A673 (cell line): ENCODE measurements around the gene HAPLN2. TPM values are rescaled to one million over a fixed set of nuclear protein-coding genes. Genes with fewer than 3 reads are reported as not detected.

Experiments
- BruUV-seq: library from RNA; stranded (reverse); fragments of 400-500 nt; replicated peaks from 2 replicates; lab custom pipeline; 2021; lab: Mats Ljungman, UMichigan
- CTCF ChIA-PET: fragments of 300-600 bp; sonication (Branson Sonifier 250); formaldehyde crosslinking; loops from one replicate; lab custom pipeline; 2022; ENCODE audit warnings: antibody characterized with exemption; lab: Charles Lee
- POLR2A ChIA-PET: fragments of 300-600 bp; sonication (Branson Sonifier 250); formaldehyde crosslinking; loops from one replicate; lab custom pipeline; 2022; ENCODE audit warnings: antibody characterized with exemption; ENCODE audit not compliant: low non-redundant PET; lab: Charles Lee
- DNase-seq: peaks from one replicate; pipeline ENCODE4 v3.0.0-alpha.2; 2015; ENCODE audit warnings: low spot score
- H3K27ac ChIP-seq: fragments of 200-600 bp; sonication (generic); 2 replicates; pipeline ENCODE4 v1.5.1; 2016; ENCODE audit warnings: mixed run types, low read depth, mild to moderate bottlenecking, mixed read lengths, antibody characterized with exemption, low read length; ENCODE audit not compliant: poor library complexity, severe bottlenecking
- H3K27me3 ChIP-seq: fragments of 200-600 bp; sonication (generic); replicated peaks from 2 replicates; pipeline ENCODE4 v1.6.1; 2017; ENCODE audit warnings: mixed run types, low read depth, mild to moderate bottlenecking, mixed read lengths, antibody characterized with exemption, low read length; ENCODE audit not compliant: insufficient read depth, poor library complexity
- H3K36me3 ChIP-seq: fragments of 200-600 bp; sonication (generic); 2 replicates; pipeline ENCODE4 v1.6.1; 2016; ENCODE audit warnings: mixed run types, mild to moderate bottlenecking, mixed read lengths, antibody characterized with exemption, low read length; ENCODE audit not compliant: insufficient read depth, poor library complexity, severe bottlenecking
- H3K4me1 ChIP-seq: fragments of 200-600 bp; sonication (generic); 2 replicates; pipeline ENCODE4 v1.6.1; 2017; ENCODE audit warnings: mixed run types, mild to moderate bottlenecking, mixed read lengths, antibody characterized with exemption, low read length; ENCODE audit not compliant: insufficient read depth, poor library complexity, severe bottlenecking
- H3K4me3 ChIP-seq: fragments of 200-600 bp; sonication (generic); 2 replicates; pipeline ENCODE4 v1.5.1; 2016; ENCODE audit warnings: low read depth, mixed run types, mild to moderate bottlenecking, mixed read lengths, low read length; ENCODE audit not compliant: poor library complexity, severe bottlenecking
- H3K9me3 ChIP-seq: fragments of 200-600 bp; sonication (generic); 2 replicates; pipeline ENCODE4 v1.6.1; 2016; ENCODE audit warnings: mixed run types, low read depth, mild to moderate bottlenecking, mixed read lengths, antibody characterized with exemption, low read length; ENCODE audit not compliant: poor library complexity, severe bottlenecking
- CTCF ChIP-seq: fragments of 300-800, 200-600 bp; sonication (generic); conservative IDR thresholded peaks from 2 replicates; pipeline ENCODE4 v1.5.1; 2017; ENCODE audit warnings: low read depth, mild to moderate bottlenecking, antibody characterized with exemption, low read length, moderate library complexity, mixed read lengths
- EZH2 ChIP-seq: fragments of 200-600 bp; sonication (generic); IDR thresholded peaks from 2 replicates; pipeline ENCODE4 v1.6.1; 2017; ENCODE audit warnings: borderline replicate concordance, low read depth, mild to moderate bottlenecking, mixed read lengths, antibody characterized with exemption, low read length; ENCODE audit not compliant: poor library complexity, severe bottlenecking
- intact Hi-C: fragments of 100-400 bp; cut with micrococcal nuclease; formaldehyde crosslinking; loops from one replicate; pipeline ENCODE4 v1.10.0; 2022; ENCODE audit not compliant: unreplicated experiment
- total RNA-seq: library from RNA; stranded (reverse); gene quantifications from 2 replicates; pipeline ENCODE4 v1.2.3, GENCODE V29; 2021

HAPLN2 gene
- total RNA-seq, 1 experiment from 2014 or later = not detected

GRCh38 chr1:156598125-156598524 lies 21.1 kb upstream of the HAPLN2 start:
- no peak for TF ChIP-seq EZH2
- no peak for TF ChIP-seq CTCF
- no peak overlapping the region for H3K4me3 ChIP-seq
- no peak overlapping the region for H3K27ac ChIP-seq
- no peaks in the 10 kb centered on the region for H3K27me3 ChIP-seq
- peaks cover 53% of the 10 kb centered on the region for H3K36me3 ChIP-seq
- no peaks in the 10 kb centered on the region for H3K9me3 ChIP-seq
- intact Hi-C loops = no loop called here
- POLR2A ChIA-PET = no interaction called here
- H3K4me1 ChIP-seq = peaks cover 13% of the 10 kb centered on the region
- DNase-seq = no peak
- no TSS peak for BruUV-seq
- CTCF ChIA-PET = no interaction called here

GRCh38 chr1:156598731-156599432 lies 20.3 kb upstream of the HAPLN2 start:
- no peak for DNase-seq
- no TSS peak for BruUV-seq
- CTCF ChIA-PET = no interaction called here
- POLR2A ChIA-PET = no interaction called here
- peaks cover 13% of the 10 kb centered on the region for H3K4me1 ChIP-seq
- no peaks in the 10 kb centered on the region for H3K27me3 ChIP-seq
- TF ChIP-seq CTCF = no peak
- no peak for TF ChIP-seq EZH2
- H3K4me3 ChIP-seq = no peak overlapping the region
- H3K36me3 ChIP-seq = peaks cover 46% of the 10 kb centered on the region
- no peak overlapping the region for H3K27ac ChIP-seq
- intact Hi-C loops = no loop called here
- H3K9me3 ChIP-seq = no peaks in the 10 kb centered on the region

DNA sequence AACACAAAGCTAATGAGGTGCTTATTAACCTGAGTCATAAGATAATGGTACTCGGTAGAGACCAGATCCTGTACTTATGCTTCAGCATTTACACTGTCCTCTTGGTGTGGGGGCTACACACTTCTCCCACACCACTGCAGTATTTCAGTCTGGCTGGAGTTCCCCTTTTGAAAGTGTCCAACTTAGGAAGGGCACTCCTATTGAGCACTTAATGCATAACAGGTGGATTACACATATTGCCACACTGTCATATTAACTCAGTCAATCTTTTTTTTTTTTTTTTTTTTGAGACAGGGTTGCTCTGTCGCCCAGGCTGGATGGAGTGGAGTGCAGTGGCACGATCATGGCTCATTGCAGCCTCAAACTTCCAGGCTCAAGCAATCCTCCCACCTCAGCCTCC lies 19.4 kb upstream of the HAPLN2 start:
- TF ChIP-seq EZH2 (no peak), CTCF (no peak)
- DNase-seq = peak; percentile 41
- Histone ChIP-seq H3K4me3 (peak overlapping the region; percentile 64), H3K9me3 (no peaks in the 10 kb centered on the region), H3K4me1 (peaks cover 9% of the 10 kb centered on the region), H3K27me3 (no peaks in the 10 kb centered on the region), H3K36me3 (peaks cover 36% of the 10 kb centered on the region), H3K27ac (no peak overlapping the region)
- no TSS peak for BruUV-seq
- POLR2A ChIA-PET = no interaction called here
- intact Hi-C loops = no loop called here
- CTCF ChIA-PET = no interaction called here
